Endothelial cell of umbilical vein (primary cell): ENCODE measurements around the gene CATSPER3. TPM values are rescaled to one million over a fixed set of nuclear protein-coding genes. Genes with fewer than 3 reads are reported as not detected.

Source experiments
- BruUV-seq: library from RNA; stranded (reverse); fragments of 400-500 nt; replicated peaks from 2 replicates; lab custom pipeline; 2021; lab: Mats Ljungman, UMichigan
- CTCF ChIA-PET: fragments of 300-600, 350-600 bp; sonication (Branson Sonifier 250); formaldehyde crosslinking; loops from one replicate; lab custom pipeline; 2021; ENCODE audit warnings: antibody characterized with exemption, inconsistent platforms; lab: Charles Lee
- POLR2A ChIA-PET: fragments of 300-600, 350-600 bp; sonication (Branson Sonifier 250); formaldehyde crosslinking; loops from one replicate; lab custom pipeline; 2021; ENCODE audit warnings: antibody characterized with exemption, inconsistent platforms; lab: Charles Lee
- DNase-seq: peaks from one replicate; pipeline ENCODE4 v3.0.0-alpha.2; 2011; ENCODE audit warnings: low read depth, low spot score
- FAIRE-seq: peaks from 2 replicates; lab custom pipeline; 2011; peaks lifted over from hg19 to GRCh38; lab: Jason Lieb, UNC
- H2AFZ ChIP-seq: 2 replicates; pipeline ENCODE4 v1.6.0; 2012; ENCODE audit warnings: low read depth, low read length, control low read depth, inconsistent platforms
- H3K27ac ChIP-seq: 2 replicates; pipeline ENCODE4 v1.5.1; 2011; ENCODE audit warnings: low read depth, mild to moderate bottlenecking, control low read depth, low read length, moderate library complexity; ENCODE audit not compliant: insufficient read depth
- H3K27me3 ChIP-seq, 2 experiments: 2 replicates each; pipeline versions ENCODE4 v1.6.0 to v1.6.1; 2011; ENCODE audit warnings: low read length in 2 of 2, mixed read lengths in 1 of 2; ENCODE audit not compliant: control insufficient read depth in 2 of 2, insufficient read depth in 2 of 2
- H3K36me3 ChIP-seq, 2 experiments: 2 replicates in 1 of 2; 3 replicates in 1 of 2; pipeline ENCODE4 v1.5.1; 2011; ENCODE audit warnings: low read length in 2 of 2, mild to moderate bottlenecking in 1 of 2, moderate library complexity in 1 of 2; ENCODE audit not compliant: control insufficient read depth in 2 of 2, insufficient read depth in 2 of 2; ENCODE audit errors: extremely low read depth in 1 of 2
- H3K4me1 ChIP-seq: 3 replicates; pipeline ENCODE4 v1.5.1; 2011; ENCODE audit warnings: mild to moderate bottlenecking, low read length; ENCODE audit not compliant: control insufficient read depth, insufficient read depth; ENCODE audit errors: extremely low read depth
- H3K4me2 ChIP-seq: 2 replicates; pipeline ENCODE4 v1.6.1; 2011; ENCODE audit warnings: low read length, control low read depth, mixed read lengths; ENCODE audit not compliant: insufficient read depth
- H3K4me3 ChIP-seq, 3 experiments: fragments of 200-600 bp in 1 of 3; sonication (generic), shearing (Covaris generic) in 1 of 3; replicated peaks in 1 of 3; 2 replicates each; pipeline ENCODE4 v1.5.1; 2011 to 2016; ENCODE audit warnings: control low read depth in 3 of 3, low read length in 3 of 3, mild to moderate bottlenecking in 2 of 3, inconsistent platforms in 1 of 3, low read depth in 1 of 3, moderate library complexity in 1 of 3; ENCODE audit not compliant: insufficient read depth in 1 of 3
- H3K79me2 ChIP-seq: 2 replicates; pipeline ENCODE4 v1.6.0; 2012; ENCODE audit warnings: low read length, inconsistent platforms; ENCODE audit not compliant: control insufficient read depth, insufficient read depth
- H3K9ac ChIP-seq: replicated peaks from 2 replicates; pipeline ENCODE3; 2011; ENCODE audit warnings: low read length, control low read depth; ENCODE audit not compliant: insufficient read depth; ENCODE audit errors: extremely low read depth
- H3K9me1 ChIP-seq: replicated peaks from 3 replicates; pipeline ENCODE4 v1.6.0; 2011; ENCODE audit warnings: mild to moderate bottlenecking, low read length; ENCODE audit not compliant: control insufficient read depth, insufficient read depth; ENCODE audit errors: extremely low read depth
- H3K9me3 ChIP-seq: replicated peaks from 2 replicates; pipeline ENCODE4 v1.5.1; 2012; ENCODE audit warnings: low read length, inconsistent platforms; ENCODE audit not compliant: control insufficient read depth, insufficient read depth
- H4K20me1 ChIP-seq: replicated peaks from 2 replicates; pipeline ENCODE3; 2011; ENCODE audit warnings: mild to moderate bottlenecking, low read length; ENCODE audit not compliant: control insufficient read depth, insufficient read depth; ENCODE audit errors: extremely low read depth
- CTCF ChIP-seq, 2 donors: IDR thresholded peaks; 1 replicate in 1 of 2; 2 replicates in 1 of 2; pipeline ENCODE4 v1.5.1; 2011; ENCODE audit warnings: low read length in 2 of 2, mild to moderate bottlenecking in 2 of 2, moderate library complexity in 2 of 2, control low read depth in 1 of 2, inconsistent platforms in 1 of 2, low read depth in 1 of 2; ENCODE audit not compliant: insufficient read depth in 1 of 2; ENCODE audit errors: extremely low read depth in 1 of 2
- EZH2 ChIP-seq: IDR thresholded peaks from 2 replicates; pipeline ENCODE4 v1.6.1; 2012; ENCODE audit warnings: borderline replicate concordance, low read depth, mild to moderate bottlenecking, moderate library complexity, low read length, inconsistent platforms; ENCODE audit not compliant: severe bottlenecking
- FOS ChIP-seq: IDR thresholded peaks from 2 replicates; pipeline ENCODE4 v1.6.1; 2011; ENCODE audit warnings: mild to moderate bottlenecking, low read length, moderate library complexity, borderline replicate concordance; ENCODE audit not compliant: insufficient read depth
- GATA2 ChIP-seq: IDR thresholded peaks from 2 replicates; pipeline ENCODE4 v1.7.0; 2011; ENCODE audit warnings: low read depth, mild to moderate bottlenecking, moderate library complexity, mixed read lengths, low read length; ENCODE audit not compliant: insufficient read length, insufficient read depth
- JUN ChIP-seq: IDR thresholded peaks from 2 replicates; pipeline ENCODE4 v1.6.1; 2011; ENCODE audit warnings: borderline replicate concordance, low read depth; ENCODE audit not compliant: insufficient read length, insufficient read depth
- MAX ChIP-seq: IDR thresholded peaks from 2 replicates; pipeline ENCODE4 v1.6.1; 2011; ENCODE audit not compliant: insufficient read depth, insufficient read length
- MYC ChIP-seq: IDR thresholded peaks from one replicate; pipeline ENCODE4 v1.6.1; 2011; ENCODE audit warnings: mild to moderate bottlenecking, low read depth, low read length
- POLR2A ChIP-seq: IDR thresholded peaks from 2 replicates; pipeline ENCODE4 v1.6.1; 2012; ENCODE audit warnings: low read depth, mild to moderate bottlenecking, control low read depth, low read length
- POLR2AphosphoS5 ChIP-seq: IDR thresholded peaks from 2 replicates; pipeline ENCODE4 v1.6.1; 2012; ENCODE audit warnings: low read depth, mild to moderate bottlenecking, control low read depth, low read length, moderate library complexity; ENCODE audit not compliant: insufficient read depth
- dilution Hi-C: fragments of 300-500 bp; cut with MboI; formaldehyde crosslinking; loops from one replicate; pipeline ENCODE4 v1.15.0; 2019; ENCODE audit warnings: low sequenced_read_pairs; ENCODE audit not compliant: extremely low pct_ligation_motif_present
- intact Hi-C: fragments of 100-400 bp; cut with micrococcal nuclease; formaldehyde crosslinking; loops from one replicate; pipeline ENCODE4 v1.10.0; 2022
- polyA plus RNA-seq, 4 experiments: library from polyadenylated mRNA; depleted of rRNA in 3 of 4; stranded (reverse) in 3 of 4; unstranded in 1 of 4; fragments of >200 nt; gene quantifications; 2 replicates each; pipeline versions ENCODE4 v1.2.1 to v1.2.3, GENCODE V29; 2011 to 2012; ENCODE audit warnings: missing spikeins in 1 of 4
- total RNA-seq: library from RNA; stranded (reverse); gene quantifications from 2 replicates; pipeline ENCODE4 v1.2.3, GENCODE V29; 2021

CATSPER3 gene
- total and polyA plus RNA-seq, 2 donors (not counting 3 experiments of a cell fraction or from before 2014, with no cell fraction given): 0.43 to 0.71 TPM

GRCh38 chr5:135013445-135013844 lies 45.7 kb downstream of the CATSPER3 start:
- CTCF ChIA-PET: interaction anchor here (0.9 to 1.4 kb wide), 2 partner anchors 11 to 15 kb away, joined by 3 to 4 read pairs; no protein-coding TSS in a partner anchor
- intact Hi-C loops: no loop called here
- no peak for FAIRE-seq

More at GRCh38 chr5:135013445-135013844, 45.7 kb downstream of the CATSPER3 start:
- BruUV-seq: no TSS peak
- Histone ChIP-seq H3K9me3 (no peaks in the 10 kb centered on the region), H2AFZ (no peak overlapping the region), H3K9me1 (no peaks in the 10 kb centered on the region), H3K9ac (no peak overlapping the region), H3K27ac (no peak overlapping the region), H4K20me1 (no peaks in the 10 kb centered on the region), H3K36me3 (no peaks in the 10 kb centered on the region), H3K79me2 (no peaks in the 10 kb centered on the region), H3K4me2 (no peak overlapping the region), H3K27me3 (peaks cover 0 to under 1% of the 10 kb centered on the region in 2 experiments), H3K4me3 (no peak overlapping the region), H3K4me1 (no peaks in the 10 kb centered on the region)
- POLR2A ChIA-PET: no interaction called here
- TF ChIP-seq POLR2A: no peak
- no peak for TF ChIP-seq JUN
- no peak for TF ChIP-seq GATA2
- TF ChIP-seq POLR2AphosphoS5: no peak
- TF ChIP-seq MYC: no peak
- TF ChIP-seq CTCF (IDR thresholded peaks at IDR 0.05; ENCODE audit: extremely low read depth in 1 of 2, insufficient read depth in 1 of 2, low read depth in 1 of 2, low read length in 2 of 2): no peak
- no peak for TF ChIP-seq EZH2
- TF ChIP-seq MAX: no peak
- no peak for TF ChIP-seq FOS
- dilution Hi-C loops: no loop called here
- no peak for DNase-seq
